HG02763 (cell line): ENCODE measurements around the gene ISCA2.

Experiments used
- ATAC-seq: cut with Tn5 transposase; IDR thresholded peaks from one replicate; pipeline ENCODE4 v1.9.1; 2021; ENCODE audit warnings: mild to moderate bottlenecking, moderate library complexity; ENCODE audit not compliant: unreplicated experiment

ISCA2 gene

DNA sequence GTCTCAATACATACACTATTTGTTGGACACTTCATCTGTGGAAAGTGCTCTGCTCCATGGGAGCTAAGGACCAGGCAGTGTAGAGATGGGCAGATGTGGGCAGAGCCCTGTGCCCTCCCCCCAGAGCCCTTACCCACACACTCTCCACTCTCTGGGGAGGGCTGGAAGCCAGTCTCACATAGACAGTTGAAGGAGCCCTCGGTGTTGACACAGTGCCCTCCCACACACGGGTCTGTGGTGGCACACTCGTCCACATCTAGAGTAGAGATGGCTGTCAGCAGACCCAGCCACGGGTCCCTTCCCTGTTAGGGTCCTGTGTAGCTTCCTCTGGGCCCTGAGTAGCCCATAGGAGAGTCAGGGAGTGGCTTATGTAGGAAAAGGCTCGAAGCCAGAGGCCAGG, 14.3 kb downstream of the ISCA2 start:
- no peak for ATAC-seq

DNA sequence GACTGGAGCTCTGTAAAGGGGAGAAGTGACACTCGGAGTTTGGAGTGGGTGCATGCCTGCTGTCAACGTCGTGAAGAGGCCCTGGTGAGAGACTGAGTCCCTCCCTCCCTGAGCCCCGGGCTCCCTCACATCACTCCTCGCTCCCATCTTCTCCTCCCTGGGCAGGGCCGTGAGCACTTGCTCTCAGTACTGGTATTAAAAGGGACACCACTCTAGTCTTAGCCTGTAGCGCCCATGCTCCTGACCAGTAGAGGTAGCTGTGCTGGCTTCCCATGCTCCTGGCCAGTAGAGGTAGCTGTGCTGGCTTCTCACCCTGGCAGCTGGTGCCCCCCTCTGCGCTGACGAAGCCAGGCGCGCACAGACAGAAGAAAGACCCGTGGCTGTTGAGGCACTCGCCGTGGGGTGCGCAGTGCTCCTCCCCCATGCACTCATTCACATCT, 14.7 kb downstream of the ISCA2 start:
- no peak for ATAC-seq

DNA sequence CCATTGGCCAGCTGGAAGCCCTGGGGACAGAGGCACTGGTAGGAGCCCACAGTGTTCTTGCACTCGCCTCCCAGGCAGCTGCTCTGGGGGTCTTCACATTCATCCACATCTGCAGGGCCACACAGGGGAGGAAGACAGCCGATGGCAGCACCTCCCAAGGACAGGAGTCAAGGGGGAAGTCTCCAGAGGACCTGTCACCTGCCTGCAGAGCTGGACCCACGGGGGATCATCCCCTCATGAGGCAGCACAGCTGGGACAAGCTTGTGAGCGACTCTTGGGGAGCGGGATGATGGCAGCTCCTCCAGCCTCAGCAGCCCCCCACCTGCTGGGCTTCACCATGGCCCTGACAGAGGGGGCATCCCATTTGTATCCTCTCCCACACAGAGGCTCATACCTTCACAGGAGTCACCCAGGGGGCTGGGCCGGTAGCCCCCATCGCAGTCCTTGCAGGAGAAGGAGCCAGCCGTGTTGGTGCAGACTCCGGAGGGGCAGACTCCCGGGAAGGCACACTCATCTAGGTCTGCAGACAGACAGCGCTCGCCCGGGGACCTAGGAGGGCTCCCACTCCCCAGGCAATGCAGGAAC, 15.4 kb downstream of the ISCA2 start:
- ATAC-seq: no peak

DNA sequence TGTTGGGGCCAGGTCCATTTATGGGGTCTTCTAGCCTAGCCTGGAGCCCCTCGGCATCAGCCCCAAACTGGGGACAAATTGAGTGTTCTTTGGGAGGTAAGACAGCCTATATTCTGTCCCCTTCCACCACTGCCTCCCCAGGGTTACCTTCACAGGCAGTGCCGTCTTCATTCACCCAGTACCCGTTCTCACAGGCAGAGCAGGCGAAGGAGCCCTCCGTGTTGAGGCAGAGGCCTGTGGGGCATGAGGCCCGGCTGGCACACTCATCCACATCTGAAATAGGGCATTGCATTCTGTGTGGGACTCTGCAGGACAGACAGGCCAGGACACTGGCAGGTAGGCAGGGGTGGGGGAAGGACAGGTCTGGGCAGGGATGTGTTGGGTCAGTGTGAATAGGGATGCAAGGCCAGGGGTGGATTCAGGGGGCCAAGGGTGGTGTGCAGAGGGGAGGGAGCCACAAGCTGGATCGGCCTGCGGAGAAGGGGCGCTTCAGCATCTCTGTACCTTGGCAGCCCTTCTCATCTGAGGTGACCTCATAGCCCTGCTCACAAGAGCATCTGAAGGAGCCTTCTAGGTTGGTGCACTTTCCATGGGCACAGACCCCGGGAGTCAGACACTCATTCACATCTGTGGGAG, 16.1 kb downstream of the ISCA2 start:
- ATAC-seq: no peak

DNA sequence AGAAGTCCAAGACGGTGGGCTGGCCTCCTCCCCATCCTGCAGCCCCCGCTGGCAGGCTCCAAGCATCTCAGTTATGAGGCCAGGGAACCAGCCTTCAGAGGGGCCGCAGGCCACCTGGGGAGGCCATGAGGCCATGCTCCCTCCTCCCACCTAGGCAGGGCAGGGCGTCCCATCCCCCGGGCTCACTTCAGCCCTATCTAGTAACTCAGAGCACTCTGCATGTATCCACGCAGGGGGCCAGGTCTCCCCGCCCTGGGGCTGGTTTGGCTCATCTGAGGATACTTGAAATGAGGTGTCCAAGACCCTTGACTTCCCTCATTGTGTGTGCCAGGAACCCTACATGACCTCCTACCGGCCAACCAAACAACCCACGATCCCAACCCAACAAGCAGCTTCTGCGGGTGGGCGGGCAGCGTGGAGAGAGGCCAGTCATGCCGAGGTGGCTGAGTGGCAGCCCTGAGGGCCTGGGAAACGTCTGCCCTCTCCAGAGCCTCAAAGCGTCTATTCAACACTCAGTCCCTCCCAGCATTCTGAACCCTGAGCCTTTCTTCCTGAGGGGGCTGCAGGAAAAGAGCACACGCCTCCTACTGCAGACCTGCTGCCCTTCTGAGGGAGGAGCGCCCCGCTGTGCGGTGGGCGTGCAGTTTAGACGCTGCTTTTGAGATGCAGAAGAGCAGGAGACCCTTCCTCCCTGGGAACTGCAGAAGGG, 16.8 kb downstream of the ISCA2 start:
- ATAC-seq: no peak

DNA sequence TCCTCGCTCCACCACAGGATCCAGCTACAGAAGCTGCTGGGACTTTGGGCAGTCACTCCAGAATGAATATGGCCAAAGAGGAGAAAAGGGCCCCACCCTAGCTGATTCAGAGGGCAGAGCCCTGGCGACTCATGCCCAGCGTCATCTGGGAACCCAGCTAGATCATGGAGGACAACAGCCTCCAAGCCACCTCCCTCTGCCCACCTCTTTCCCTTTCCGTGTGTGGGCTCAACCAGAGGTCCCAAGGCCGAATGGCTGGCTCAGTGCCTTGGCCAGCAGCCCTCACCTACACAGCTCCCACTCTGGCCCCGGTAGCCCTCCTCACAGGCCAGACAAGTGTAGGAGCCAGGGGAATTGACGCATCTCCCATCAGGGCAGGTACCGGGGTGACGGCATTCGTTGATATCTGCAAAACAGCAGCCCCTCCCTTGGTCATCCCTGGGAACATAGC, 17.4 kb downstream of the ISCA2 start:
- no peak for ATAC-seq

DNA sequence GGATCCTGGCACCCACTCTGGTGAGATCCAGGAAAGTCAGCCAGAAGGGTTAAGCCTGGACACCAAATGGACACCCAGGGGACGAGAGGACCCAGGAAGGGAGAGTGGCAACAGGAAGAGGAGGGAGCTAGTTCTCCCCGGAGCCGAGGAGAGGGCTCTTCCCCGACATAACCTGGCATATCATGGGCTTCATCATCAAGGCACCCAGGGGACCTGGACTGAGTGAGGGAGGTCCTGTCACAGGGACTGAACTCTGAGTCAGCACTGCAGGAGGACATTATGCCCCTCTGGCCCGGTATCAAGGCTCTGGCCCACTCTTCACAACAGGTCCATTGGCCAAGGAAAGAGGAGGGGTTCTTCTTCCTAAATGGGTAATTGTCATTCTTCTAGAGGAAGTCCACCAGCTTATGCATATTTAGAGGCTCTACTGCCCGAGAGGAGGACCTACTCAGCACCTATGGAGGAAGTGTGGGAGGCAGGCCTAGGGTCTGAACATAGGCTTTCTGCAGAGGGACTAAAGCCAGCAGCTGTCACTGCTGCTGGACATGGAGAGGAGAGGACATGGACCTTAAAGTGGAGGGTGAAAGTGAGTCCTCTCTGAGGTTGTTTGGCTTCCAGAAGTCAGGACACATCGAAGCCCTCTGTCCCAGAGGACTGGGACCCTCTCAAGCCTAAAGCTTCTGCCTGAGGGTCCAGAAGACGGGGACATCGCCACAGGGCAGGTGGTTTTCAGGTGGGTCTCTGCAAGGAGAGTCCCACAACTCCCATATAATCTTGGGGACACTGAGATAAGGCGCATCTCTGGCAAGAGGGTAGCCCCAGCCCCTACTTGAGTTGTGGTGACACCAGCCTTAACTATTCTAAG, 18.6 kb downstream of the ISCA2 start:
- no peak for ATAC-seq

DNA sequence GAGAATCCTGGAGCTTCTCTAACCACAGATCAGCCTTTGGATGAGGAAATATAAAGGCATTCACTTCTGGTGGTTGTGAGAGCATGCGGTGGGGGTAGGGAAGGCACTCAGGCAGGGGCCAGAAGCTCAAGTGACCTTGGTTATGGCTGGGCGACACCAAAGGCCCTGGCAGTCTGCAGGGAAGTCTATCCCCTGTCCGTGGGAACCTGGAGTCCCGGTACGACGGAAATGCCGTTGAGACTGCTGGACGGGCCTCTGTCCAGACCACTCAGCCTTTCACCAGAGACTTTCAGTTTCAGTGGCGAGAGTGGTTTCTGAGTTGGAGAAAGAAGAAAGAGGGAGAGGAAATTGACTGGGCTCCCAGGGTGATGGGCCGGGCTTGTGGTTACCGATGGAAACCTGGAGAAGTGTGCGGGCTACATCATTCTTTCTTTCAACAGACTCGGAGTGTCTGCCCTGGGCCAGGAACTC, 20.9 kb downstream of the ISCA2 start:
- ATAC-seq: no peak

DNA sequence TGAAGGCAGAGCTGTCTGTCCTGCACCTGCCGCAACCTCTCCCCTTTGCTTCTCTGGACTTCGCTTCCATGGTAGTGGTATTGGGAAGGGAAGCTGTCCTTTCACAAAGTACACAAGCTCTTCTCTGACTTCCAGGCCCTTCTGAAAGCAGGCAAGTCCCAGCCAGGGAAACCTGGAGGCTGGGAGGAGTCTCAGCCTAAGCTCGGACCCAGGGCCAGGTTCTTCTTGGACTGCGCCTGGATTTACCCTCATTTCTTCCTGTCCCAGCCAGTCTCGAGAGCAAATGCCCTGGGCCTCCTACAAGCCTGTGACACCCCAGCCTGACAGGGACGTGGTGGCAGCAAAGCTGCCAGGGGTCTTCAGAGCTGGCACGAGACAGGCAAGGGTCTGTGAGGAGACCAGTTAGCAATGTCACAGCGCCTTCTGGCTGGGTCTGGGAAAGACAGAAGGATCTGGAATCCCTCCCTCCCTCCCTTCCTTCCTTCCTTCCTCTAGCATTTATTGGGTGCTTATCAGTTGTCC, 22.4 kb downstream of the ISCA2 start:
- ATAC-seq: no peak

DNA sequence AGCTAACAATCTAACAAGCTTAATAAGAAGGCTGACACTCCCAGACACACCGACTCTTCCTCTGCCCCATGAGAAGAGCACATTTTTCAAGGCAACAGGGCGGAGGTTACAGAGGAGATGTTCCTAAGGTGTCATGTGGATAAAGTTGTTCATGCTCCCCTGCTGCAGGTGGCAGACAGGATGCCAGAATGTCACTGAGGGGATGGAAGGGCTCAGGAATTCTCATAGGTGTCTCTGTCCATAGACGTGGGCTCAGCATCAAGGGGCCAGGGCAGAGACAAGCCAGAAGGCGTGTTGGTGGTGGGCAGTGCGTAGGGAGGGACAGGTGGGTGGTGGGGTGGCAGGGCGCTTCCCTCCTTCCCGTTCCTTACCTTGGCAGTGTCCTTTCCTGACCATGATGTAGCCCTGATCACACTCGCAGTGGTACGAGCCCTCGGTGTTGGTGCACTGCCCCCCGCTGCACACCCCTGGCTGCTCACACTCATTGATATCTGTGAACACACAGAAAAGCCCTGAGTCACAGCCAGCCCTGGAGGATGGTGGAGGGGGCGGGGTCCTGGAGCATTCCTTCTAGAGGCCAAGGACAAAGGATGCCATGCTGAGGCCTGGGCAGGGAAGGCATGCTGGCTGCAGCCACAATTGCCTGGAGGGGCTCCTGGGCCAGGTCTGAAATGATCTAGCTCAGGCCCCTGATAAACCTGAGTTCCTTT, 23.0 kb downstream of the ISCA2 start:
- no peak for ATAC-seq

DNA sequence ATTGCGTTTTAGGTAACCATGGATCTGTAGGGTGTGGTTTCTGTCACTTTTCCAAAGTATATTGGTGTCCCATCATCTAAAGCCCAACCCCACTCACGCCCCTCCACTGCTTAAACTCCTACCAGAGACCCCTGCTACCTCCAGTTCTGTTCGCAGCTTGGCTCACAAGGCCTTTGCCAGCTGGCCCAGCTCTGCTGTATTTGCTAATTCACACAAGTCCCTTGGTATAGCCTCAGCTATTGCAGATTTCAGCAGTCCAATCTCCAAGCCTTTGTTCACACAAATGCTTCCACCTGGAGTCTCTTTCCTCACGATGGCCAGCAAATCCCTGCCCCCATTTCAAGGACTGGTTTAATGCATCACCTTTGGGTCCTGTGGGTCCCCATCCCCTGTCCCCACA, 24.2 kb downstream of the ISCA2 start:
- ATAC-seq: no peak

DNA sequence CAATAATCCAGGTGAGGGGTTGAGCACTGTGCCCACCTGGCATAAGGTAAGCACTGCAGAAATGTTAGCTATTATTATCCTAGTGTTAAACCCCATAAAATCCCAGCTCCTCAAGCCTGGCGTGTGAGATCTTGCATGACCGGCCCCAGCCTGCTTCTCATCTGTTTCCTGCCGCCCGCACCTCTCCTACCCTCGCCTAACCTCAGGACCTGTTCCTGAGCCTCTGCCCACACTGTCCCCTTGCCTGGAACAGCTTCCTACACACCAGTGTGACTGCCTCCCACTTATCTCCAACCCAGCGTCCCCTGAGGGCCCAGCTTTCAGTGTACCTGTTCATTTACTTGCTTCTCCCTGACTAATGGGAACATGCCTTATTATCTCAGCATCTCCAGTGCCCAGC, 24.7 kb downstream of the ISCA2 start:
- no peak for ATAC-seq

DNA sequence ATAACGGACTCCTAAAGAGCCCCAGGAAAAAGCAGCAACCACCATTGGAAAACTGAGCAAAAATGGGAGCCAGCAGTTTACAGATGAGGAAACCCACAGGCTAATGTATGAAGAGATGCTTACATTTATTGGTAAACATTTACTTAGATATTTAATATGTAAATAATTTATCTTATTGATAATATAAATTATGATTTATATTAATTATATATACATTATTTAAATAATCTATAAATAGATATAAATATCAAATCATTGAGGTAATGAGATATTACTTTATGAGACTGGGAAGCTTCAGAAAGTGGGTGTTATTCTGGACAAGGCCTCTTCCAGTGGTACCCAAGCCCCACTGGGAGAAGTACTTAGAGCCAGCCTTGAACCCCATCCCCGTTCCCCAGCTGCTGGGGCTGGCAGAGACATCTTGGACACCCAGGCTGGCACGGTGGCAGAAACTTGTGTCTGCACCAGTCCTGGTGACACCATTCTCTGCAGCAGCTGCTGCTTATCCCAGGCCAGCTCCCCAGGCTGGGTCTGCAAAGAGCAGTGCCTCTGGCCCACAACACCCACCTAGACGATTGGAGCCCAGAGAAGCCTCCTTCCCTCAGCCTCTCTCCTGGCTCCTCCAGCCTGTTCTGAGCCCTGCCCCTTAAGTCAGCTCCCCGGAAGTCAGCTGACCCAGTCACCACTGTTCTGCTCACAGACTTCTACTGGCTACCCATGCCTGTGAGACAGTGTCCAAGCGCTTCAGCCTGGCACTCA, 25.9 kb downstream of the ISCA2 start:
- ATAC-seq: no peak

DNA sequence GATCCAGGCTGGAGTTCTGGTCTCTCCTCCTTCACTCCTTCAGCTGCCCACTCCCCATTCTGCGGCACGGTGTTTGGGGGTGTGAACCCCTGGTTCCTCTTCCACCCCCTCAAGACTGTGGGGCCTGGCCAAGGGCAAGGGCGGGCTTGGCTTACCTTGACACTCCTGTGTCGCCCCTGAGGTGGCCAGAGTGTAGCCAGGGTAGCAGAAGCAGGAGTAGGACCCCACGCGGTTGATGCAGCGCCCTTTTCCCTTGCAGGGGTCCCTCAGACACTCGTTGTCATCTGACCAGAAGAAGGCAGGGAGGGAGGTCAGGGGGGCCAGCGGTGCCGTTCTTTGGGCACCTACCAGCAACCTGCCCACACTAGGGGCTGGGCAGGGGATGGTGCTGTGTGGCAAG, 28.2 kb downstream of the ISCA2 start:
- ATAC-seq: no peak

DNA sequence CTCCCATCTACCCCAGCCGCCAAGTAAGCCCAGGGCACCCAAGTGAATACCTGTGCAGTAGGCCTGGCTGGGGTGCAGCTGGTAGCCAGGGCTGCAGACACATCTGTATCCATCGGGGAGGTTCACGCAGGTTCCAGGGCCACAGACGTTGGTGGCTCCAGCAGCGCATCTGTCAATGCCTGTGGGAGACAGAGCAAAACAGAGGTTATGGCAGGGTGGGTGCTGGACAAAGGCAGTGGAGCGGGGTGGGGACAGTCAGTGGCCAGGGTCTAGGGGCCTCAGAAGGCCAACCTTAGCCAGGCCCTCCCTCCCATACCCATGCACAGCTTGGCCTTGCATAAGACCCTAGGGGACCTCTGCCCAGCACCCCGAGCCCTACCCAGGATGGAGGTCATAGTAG, 29.2 kb downstream of the ISCA2 start:
- no peak for ATAC-seq

DNA sequence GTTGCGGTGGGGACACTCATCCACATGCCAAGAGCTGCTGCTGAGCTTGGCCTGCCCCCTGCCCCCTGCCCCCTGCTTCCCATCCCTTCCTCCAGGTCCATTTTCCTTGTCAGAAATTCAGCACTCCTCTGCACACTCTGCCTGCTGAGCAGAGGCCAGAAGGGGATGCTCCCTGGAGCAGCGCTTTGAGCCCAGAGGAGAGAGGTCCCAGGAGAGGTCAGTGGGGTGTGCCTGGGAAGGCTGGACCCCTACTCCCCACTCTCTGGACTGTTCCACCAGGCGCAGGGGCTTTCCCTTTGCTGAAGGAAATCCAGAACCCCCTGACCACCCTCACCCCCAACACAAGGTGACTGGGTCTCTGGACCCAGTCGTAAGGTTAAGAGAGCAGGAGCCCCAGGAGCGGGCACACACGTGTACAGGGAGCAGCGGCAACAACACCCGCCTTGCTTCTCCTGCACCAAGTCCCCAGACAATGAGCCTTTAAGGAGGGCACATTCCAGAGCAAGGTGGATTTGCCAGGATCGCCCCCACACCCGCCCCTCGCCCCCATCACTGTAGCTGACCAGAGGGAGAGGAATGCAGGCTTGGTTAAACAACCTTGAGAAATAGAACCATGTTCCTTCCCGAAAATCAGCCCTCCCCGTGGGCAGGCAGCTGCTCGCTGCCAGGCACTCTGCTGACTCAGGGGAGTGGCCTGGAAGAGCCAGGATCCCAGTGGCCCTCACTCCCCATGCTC, 30.7 kb downstream of the ISCA2 start:
- no peak for ATAC-seq

DNA sequence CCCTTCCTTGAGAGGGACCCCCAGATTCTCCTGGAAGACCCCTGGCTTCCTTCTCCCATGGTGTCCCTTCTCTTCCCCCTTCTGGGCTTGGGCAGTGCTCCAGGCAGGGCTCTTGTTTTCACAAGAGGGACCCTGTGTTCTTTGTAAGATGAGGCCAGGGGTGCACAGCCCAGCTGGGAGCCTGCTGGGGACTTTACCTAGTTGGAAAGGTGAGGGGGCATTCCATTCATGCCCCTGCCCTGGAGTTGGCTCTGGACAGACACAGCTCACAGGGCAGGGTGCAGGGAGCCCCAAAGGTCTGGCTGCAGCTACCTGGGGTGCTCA, 31.2 kb downstream of the ISCA2 start:
- no peak for ATAC-seq

DNA sequence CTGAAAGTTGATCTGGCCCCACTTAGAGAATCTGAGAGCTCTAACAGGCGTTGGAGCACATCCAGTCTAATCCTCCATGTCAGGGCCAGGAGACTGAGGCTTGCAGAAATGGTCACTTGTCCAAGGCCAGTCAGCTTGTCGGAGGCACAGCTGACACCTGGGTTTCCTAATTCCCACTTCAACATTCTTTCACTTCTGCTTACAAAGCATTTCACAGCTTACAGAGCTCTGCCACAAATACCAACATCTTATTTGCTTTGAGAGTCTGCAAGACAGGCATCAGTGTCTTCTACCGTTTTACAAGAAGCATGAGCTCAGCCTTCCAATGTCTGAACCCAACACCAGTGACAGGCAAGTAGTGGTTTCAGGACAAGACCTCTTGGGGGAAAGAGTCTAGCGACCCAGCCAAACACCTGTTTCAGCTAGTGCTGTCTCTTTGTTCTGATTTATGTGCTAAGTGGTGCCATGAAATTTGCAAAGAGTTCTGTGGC, 31.8 kb downstream of the ISCA2 start:
- ATAC-seq: peak; percentile 50
